Mesodermal cell (in vitro differentiated cells): ENCODE results near the gene PTPRZ1. TPM values are rescaled to one million over a fixed set of nuclear protein-coding genes. Genes with fewer than 3 reads are reported as not detected.

Source experiments
- H3K27ac ChIP-seq: 2 replicates; pipeline ENCODE4 v1.7.0; 2013; ENCODE audit warnings: mild to moderate bottlenecking, low read depth, low read length, moderate library complexity; ENCODE audit not compliant: severe bottlenecking
- H3K36me3 ChIP-seq: 2 replicates; pipeline ENCODE4 v1.7.1; 2013; ENCODE audit warnings: mild to moderate bottlenecking, low read length, moderate library complexity; ENCODE audit not compliant: control insufficient read depth, insufficient read depth
- H3K4me1 ChIP-seq: one replicate; pipeline ENCODE4 v1.7.1; 2013; ENCODE audit warnings: mild to moderate bottlenecking, low read length; ENCODE audit not compliant: insufficient read depth, control insufficient read depth, poor library complexity, severe bottlenecking
- H3K4me3 ChIP-seq: 2 replicates; pipeline ENCODE4 v1.7.0; 2013; ENCODE audit warnings: low read length, control low read depth, mild to moderate bottlenecking; ENCODE audit not compliant: insufficient read depth, poor library complexity, severe bottlenecking; ENCODE audit errors: extremely low read depth
- H3K9me3 ChIP-seq: 2 replicates; pipeline ENCODE4 v1.7.1; 2013; ENCODE audit warnings: mild to moderate bottlenecking, low read length, moderate library complexity; ENCODE audit not compliant: control insufficient read depth
- WGBS, 2 experiments: methylation state at CpG; one replicate each; pipeline ENCODE4 v1.1.5; 2013; ENCODE audit warnings: missing lambda C conversion rate in 2 of 2; ENCODE audit not compliant: insufficient coverage in 2 of 2; 5-methylcytosine and 5-hydroxymethylcytosine counted together
- polyA plus RNA-seq, 2 experiments: library from polyadenylated mRNA; stranded (reverse); fragments of 50-300 nt; gene quantifications; one replicate each; pipeline ENCODE4 v1.2.3, GENCODE V29; 2013

PTPRZ1 gene
- polyA plus RNA-seq (2013, experiment 1 of 2) = 16.0 TPM
- 10.9 TPM for polyA plus RNA-seq (2013, experiment 2 of 2)

DNA sequence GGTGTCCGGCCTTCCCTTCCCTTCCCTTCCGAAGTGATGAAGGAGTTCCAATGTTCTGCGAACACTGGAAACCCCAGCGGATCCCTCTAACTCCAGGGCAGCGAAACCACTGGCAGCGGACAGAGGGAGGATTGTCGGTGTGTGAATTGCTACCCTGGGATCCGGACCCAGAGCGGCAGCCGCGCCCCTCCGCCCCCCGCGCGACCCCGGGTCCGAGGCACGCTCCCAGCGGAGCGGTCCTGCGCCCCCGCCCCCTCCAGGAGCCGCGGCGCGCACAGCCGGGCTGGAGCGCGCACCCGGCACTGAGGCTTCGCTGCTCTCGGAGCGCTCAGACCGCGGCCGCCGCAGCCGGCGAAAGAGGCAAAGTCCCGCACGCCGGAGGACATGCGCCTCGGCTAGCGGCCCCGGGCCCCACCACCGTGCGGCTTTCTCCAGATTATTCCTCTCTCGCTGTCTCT is at the start of gene PTPRZ1:
PTPRZ1 (plus strand) TSS at position 331 of the 458 bp plus-strand sequence. CDS start 339 bp downstream, outside the sequence.
- Histone ChIP-seq H3K27ac (peak within 1 kb of the TSS; percentile 42), H3K9me3 (no peaks in the 10 kb centered on the region), H3K4me1 (no peaks in the 10 kb centered on the region), H3K36me3 (no peaks in the 10 kb centered on the region), H3K4me3 (peak within 1 kb of the TSS; percentile 63)
- WGBS, 2 experiments = 0 to 1% methylated on average over 24 to 41 of the region's 49 CpGs

GRCh38 chr7:121824276-121824675 is 48.7 kb upstream of the PTPRZ1 start:
- H3K36me3 ChIP-seq = no peaks in the 10 kb centered on the region
- H3K27ac ChIP-seq = no peak overlapping the region
- H3K4me1 ChIP-seq = no peaks in the 10 kb centered on the region
- H3K9me3 ChIP-seq = no peaks in the 10 kb centered on the region
- no CpG with 5 or more reads among the region's 1 CpG for WGBS, 2 experiments
- no peak overlapping the region for H3K4me3 ChIP-seq

DNA sequence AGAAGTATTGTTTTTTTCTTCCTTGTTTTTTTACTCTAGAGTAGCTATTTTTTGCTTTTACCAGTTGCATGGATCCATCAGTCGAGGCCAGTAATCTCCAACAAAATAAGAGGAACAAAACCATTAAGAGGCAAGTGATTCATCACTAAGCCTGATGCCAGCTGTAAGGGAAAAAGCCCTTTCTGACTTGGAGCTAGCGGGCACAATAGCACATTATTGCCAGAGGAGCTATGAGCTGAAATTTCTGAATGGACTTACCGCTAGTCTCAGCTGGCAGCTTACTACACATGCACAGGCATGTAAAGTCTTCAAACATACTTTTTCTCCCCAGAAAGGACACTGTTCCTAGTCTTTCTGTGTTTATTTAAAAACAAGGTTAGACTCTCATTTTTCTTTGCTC is 41.6 kb upstream of the PTPRZ1 start:
- 78 to 85% methylated on average over 1 to 2 of the region's 3 CpGs for WGBS, 2 experiments
- H3K9me3 ChIP-seq = no peaks in the 10 kb centered on the region

GRCh38 chr7:121831801-121832200 is 41.2 kb upstream of the PTPRZ1 start:
- Histone ChIP-seq H3K4me1 (no peaks in the 10 kb centered on the region), H3K4me3 (no peak overlapping the region), H3K36me3 (no peaks in the 10 kb centered on the region), H3K9me3 (no peaks in the 10 kb centered on the region), H3K27ac (no peak overlapping the region)
- WGBS, 2 experiments = 84% methylated on average over 4 of the region's 5 CpGs; no CpG with 5 or more reads in 1 of the 2 experiments

More for the DNA sequence above, 41.6 kb upstream of the PTPRZ1 start:
- Histone ChIP-seq H3K4me1 (no peaks in the 10 kb centered on the region), H3K36me3 (no peaks in the 10 kb centered on the region), H3K27ac (no peak overlapping the region), H3K4me3 (no peak overlapping the region)

GRCh38 chr7:121832347-121832746 is 40.6 kb upstream of the PTPRZ1 start:
- H3K4me3 ChIP-seq = no peak overlapping the region
- H3K4me1 ChIP-seq = no peaks in the 10 kb centered on the region
- H3K36me3 ChIP-seq = no peaks in the 10 kb centered on the region
- no peaks in the 10 kb centered on the region for H3K9me3 ChIP-seq
- WGBS, 2 experiments = 87 to 92% methylated on average over 6 to 8 of the region's 8 CpGs
- H3K27ac ChIP-seq = no peak overlapping the region

DNA sequence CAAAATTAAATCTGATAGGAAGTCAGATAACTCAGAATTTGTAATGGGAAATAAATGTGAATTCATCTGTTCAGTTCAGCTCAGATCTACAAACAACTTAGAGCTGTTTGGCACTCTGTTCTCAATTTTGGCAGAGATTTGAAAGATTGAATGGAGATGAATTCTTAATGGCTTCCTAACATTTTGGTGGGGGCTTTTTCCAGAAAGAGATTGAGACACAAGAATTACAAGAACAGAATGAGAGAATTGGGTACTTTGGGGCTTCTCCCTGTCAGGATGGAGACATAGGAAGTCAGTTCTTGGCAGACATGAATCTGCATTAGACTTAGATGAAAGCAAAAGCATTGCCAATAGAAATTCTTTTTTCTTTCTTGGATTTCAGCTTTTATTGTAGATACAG is 39.0 kb upstream of the PTPRZ1 start:
- Histone ChIP-seq H3K36me3 (no peaks in the 10 kb centered on the region), H3K4me3 (no peak overlapping the region), H3K9me3 (no peaks in the 10 kb centered on the region), H3K4me1 (no peaks in the 10 kb centered on the region), H3K27ac (no peak overlapping the region)

DNA sequence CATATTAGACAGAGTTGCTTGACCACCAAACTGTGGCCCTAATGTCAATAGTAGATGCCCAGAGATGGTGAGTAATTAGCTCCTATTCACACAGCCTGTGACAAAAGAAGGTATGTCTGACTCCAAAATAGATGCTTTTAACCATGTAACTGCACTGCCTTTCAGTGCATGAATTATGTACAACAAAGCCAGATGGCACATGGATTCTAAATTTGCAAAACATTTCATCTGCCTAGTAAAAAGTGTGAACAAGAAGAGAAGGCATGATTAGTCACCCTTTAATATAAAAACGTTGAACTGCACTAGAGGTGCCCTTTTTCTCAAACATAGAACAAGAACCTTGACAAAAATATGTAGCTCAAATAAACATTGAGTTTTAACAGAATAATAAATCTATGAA is 35.5 kb upstream of the PTPRZ1 start:
- H3K4me1 ChIP-seq = no peaks in the 10 kb centered on the region
- H3K27ac ChIP-seq = no peak overlapping the region
- no peaks in the 10 kb centered on the region for H3K36me3 ChIP-seq
- no peaks in the 10 kb centered on the region for H3K9me3 ChIP-seq
- no peak overlapping the region for H3K4me3 ChIP-seq
- no CpG with 5 or more reads among the region's 1 CpG for WGBS, 2 experiments

GRCh38 chr7:121847041-121847440 is 25.9 kb upstream of the PTPRZ1 start:
- Histone ChIP-seq H3K4me3 (no peak overlapping the region), H3K27ac (no peak overlapping the region), H3K4me1 (no peaks in the 10 kb centered on the region), H3K36me3 (no peaks in the 10 kb centered on the region), H3K9me3 (no peaks in the 10 kb centered on the region)
- WGBS, 2 experiments = 100% methylated on average over 1 of the region's 4 CpGs; no CpG with 5 or more reads in 1 of the 2 experiments

- no peaks in the 10 kb centered on the region for H3K9me3 ChIP-seq
- no peak overlapping the region for H3K4me3 ChIP-seq
- H3K4me1 ChIP-seq = no peaks in the 10 kb centered on the region
- H3K27ac ChIP-seq = no peak overlapping the region
- WGBS, 2 experiments = 100% methylated on average over 1 of the region's 2 CpGs; no CpG with 5 or more reads in 1 of the 2 experiments
- no peaks in the 10 kb centered on the region for H3K36me3 ChIP-seq
Observed at GRCh38 chr7:121853307-121853706, 19.7 kb upstream of the PTPRZ1 start.

DNA sequence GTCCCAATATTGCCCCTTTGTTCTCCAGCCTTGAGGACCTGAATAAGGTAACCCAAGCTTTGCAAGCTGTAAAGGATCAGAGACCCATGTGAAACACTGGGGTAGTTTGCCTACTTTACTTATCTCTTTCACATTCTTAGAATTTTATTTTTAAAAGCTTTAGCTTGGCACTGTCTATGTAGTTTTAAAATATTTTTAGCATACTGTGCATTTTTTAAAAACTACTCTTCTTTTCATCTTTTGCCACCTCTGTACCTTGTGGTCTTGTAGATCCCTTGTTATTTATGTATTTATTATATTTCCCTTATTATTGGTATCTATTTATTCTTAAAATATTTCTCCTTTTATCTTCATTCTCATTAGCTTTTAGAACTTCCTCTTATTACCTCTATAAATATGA is 12.0 kb upstream of the PTPRZ1 start:
- Histone ChIP-seq H3K9me3 (no peaks in the 10 kb centered on the region), H3K36me3 (no peaks in the 10 kb centered on the region), H3K4me1 (no peaks in the 10 kb centered on the region), H3K27ac (no peak overlapping the region), H3K4me3 (no peak overlapping the region)

- 57% methylated on average over 1 of the region's 4 CpGs; no CpG with 5 or more reads in 1 of the 2 experiments for WGBS, 2 experiments
Observed at GRCh38 chr7:121862591-121862990, 10.4 kb upstream of the PTPRZ1 start.

More at GRCh38 chr7:121862591-121862990, 10.4 kb upstream of the PTPRZ1 start:
- H3K36me3 ChIP-seq = no peaks in the 10 kb centered on the region
- no peaks in the 10 kb centered on the region for H3K9me3 ChIP-seq
- H3K27ac ChIP-seq = no peak overlapping the region
- H3K4me3 ChIP-seq = no peak overlapping the region
- H3K4me1 ChIP-seq = no peaks in the 10 kb centered on the region
